Loucy (cell line): Measurements from ENCODE around the gene CRYGC.

Experiments
- EZH2phosphoT487 ChIP-seq: fragments of 200-600 bp; IDR thresholded peaks from 2 replicates; pipeline ENCODE4 v1.6.1; 2018; ENCODE audit warnings: antibody characterized with exemption, mild to moderate bottlenecking, moderate library complexity, borderline replicate concordance
- TF ChIP-seq, protein P1 (sequence below): fragments of 200-600 bp; sonication (generic); conservative IDR thresholded peaks from 2 replicates; pipeline ENCODE4 v1.5.1; 2014; ENCODE audit warnings: mild to moderate bottlenecking, antibody characterized with exemption, low read length

DNA sequence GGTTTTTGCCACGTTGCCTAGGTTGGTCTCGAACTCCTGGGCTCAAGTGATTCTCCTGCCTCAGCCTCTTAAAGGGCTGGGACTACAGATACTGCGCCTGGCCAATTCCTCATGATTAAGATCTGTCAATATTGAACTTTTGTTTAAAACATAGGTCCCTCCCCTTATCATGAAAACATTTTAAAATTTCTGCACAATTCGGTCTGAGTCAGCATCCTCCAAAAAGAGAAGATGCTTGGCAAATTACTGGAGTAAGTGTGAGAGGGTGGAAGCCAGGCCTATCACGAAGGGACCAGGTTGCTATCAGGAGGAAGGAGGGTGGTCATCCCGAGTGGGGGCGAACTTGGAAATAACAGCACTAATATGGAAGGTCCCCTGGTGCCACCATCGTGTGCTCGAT is 44.5 kb upstream of the CRYGC start:
- TF ChIP-seq, protein P1, sequence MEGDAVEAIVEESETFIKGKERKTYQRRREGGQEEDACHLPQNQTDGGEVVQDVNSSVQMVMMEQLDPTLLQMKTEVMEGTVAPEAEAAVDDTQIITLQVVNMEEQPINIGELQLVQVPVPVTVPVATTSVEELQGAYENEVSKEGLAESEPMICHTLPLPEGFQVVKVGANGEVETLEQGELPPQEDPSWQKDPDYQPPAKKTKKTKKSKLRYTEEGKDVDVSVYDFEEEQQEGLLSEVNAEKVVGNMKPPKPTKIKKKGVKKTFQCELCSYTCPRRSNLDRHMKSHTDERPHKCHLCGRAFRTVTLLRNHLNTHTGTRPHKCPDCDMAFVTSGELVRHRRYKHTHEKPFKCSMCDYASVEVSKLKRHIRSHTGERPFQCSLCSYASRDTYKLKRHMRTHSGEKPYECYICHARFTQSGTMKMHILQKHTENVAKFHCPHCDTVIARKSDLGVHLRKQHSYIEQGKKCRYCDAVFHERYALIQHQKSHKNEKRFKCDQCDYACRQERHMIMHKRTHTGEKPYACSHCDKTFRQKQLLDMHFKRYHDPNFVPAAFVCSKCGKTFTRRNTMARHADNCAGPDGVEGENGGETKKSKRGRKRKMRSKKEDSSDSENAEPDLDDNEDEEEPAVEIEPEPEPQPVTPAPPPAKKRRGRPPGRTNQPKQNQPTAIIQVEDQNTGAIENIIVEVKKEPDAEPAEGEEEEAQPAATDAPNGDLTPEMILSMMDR, result no peak
- no peak for TF ChIP-seq EZH2phosphoT487
